ENCODE measurements around the gene HAPLN2. TPM values are rescaled to one million over a fixed set of nuclear protein-coding genes. Genes with fewer than 3 reads are reported as not detected.

Gene HAPLN2
- total RNA-seq, 2 donors from 2014 or later: 0.30 to 1.5 TPM

GRCh38 chr1:156664046-156664766, 45.0 kb downstream of the HAPLN2 start:
- H3K4me1 Mint-ChIP-seq: peaks cover 26% of the 10 kb centered on the region
- H3K9me3 Mint-ChIP-seq: no peaks in the 10 kb centered on the region
- H3K27me3 Mint-ChIP-seq: no peaks in the 10 kb centered on the region
- no peak for ATAC-seq (replicated peaks)
- no peaks in the 10 kb centered on the region for H3K36me3 Mint-ChIP-seq (ENCODE audit: low read depth)
- H3K27ac Mint-ChIP-seq: no peak overlapping the region
- no peak overlapping the region for H3K4me3 Mint-ChIP-seq

GRCh38 chr1:156664767-156665411, 45.7 kb downstream of the HAPLN2 start:
- Mint-ChIP-seq H3K9me3 (no peaks in the 10 kb centered on the region), H3K36me3 (ENCODE audit: low read depth) (no peaks in the 10 kb centered on the region), H3K27ac (no peak overlapping the region), H3K27me3 (no peaks in the 10 kb centered on the region), H3K4me1 (peaks cover 19% of the 10 kb centered on the region), H3K4me3 (no peak overlapping the region)
- no peak for ATAC-seq (replicated peaks)

- no peak for ATAC-seq (replicated peaks)
- Mint-ChIP-seq H3K27ac (no peak overlapping the region), H3K9me3 (no peaks in the 10 kb centered on the region)
Observed at GRCh38 chr1:156665539-156665938, 46.3 kb downstream of the HAPLN2 start.

GRCh38 chr1:156666862-156667609, 47.8 kb downstream of the HAPLN2 start:
- ATAC-seq (replicated peaks): no peak
- no peak overlapping the region for H3K4me3 Mint-ChIP-seq

More at GRCh38 chr1:156665539-156665938, 46.3 kb downstream of the HAPLN2 start:
- Mint-ChIP-seq H3K4me1 (peaks cover 13% of the 10 kb centered on the region), H3K36me3 (ENCODE audit: low read depth) (no peaks in the 10 kb centered on the region), H3K4me3 (no peak overlapping the region), H3K27me3 (no peaks in the 10 kb centered on the region)

GRCh38 chr1:156667610-156667967, 48.4 kb downstream of the HAPLN2 start:
- no peak for ATAC-seq (replicated peaks)
- no peaks in the 10 kb centered on the region for H3K9me3 Mint-ChIP-seq
- no peak overlapping the region for H3K27ac Mint-ChIP-seq

More at GRCh38 chr1:156666862-156667609, 47.8 kb downstream of the HAPLN2 start:
- Mint-ChIP-seq H3K4me1 (peaks cover 4% of the 10 kb centered on the region), H3K27ac (no peak overlapping the region), H3K36me3 (ENCODE audit: low read depth) (no peaks in the 10 kb centered on the region), H3K27me3 (peaks cover 8% of the 10 kb centered on the region), H3K9me3 (no peaks in the 10 kb centered on the region)

GRCh38 chr1:156667968-156668709, 48.9 kb downstream of the HAPLN2 start:
- no peak for ATAC-seq (replicated peaks)
- H3K4me1 Mint-ChIP-seq: no peaks in the 10 kb centered on the region
- H3K36me3 Mint-ChIP-seq (ENCODE audit: low read depth): no peaks in the 10 kb centered on the region

More at GRCh38 chr1:156667610-156667967, 48.4 kb downstream of the HAPLN2 start:
- no peaks in the 10 kb centered on the region for H3K4me1 Mint-ChIP-seq
- no peak overlapping the region for H3K4me3 Mint-ChIP-seq
- peaks cover 8% of the 10 kb centered on the region for H3K27me3 Mint-ChIP-seq
- no peaks in the 10 kb centered on the region for H3K36me3 Mint-ChIP-seq (ENCODE audit: low read depth)

GRCh38 chr1:156668801-156669637, 49.8 kb downstream of the HAPLN2 start:
- no peaks in the 10 kb centered on the region for H3K36me3 Mint-ChIP-seq (ENCODE audit: low read depth)
- H3K4me3 Mint-ChIP-seq: no peak overlapping the region
- peaks cover 19% of the 10 kb centered on the region for H3K27me3 Mint-ChIP-seq
- no peaks in the 10 kb centered on the region for H3K9me3 Mint-ChIP-seq
- peak overlapping the region; percentile 50 for H3K27ac Mint-ChIP-seq
- H3K4me1 Mint-ChIP-seq: no peaks in the 10 kb centered on the region
- ATAC-seq (replicated peaks): no peak

More at GRCh38 chr1:156667968-156668709, 48.9 kb downstream of the HAPLN2 start:
- H3K27ac Mint-ChIP-seq: no peak overlapping the region
- H3K4me3 Mint-ChIP-seq: no peak overlapping the region
- H3K27me3 Mint-ChIP-seq: peaks cover 10% of the 10 kb centered on the region
- no peaks in the 10 kb centered on the region for H3K9me3 Mint-ChIP-seq

GRCh38 chr1:156669794-156670193, 50.6 kb downstream of the HAPLN2 start:
- H3K27me3 Mint-ChIP-seq: peaks cover 23% of the 10 kb centered on the region
- H3K4me1 Mint-ChIP-seq: no peaks in the 10 kb centered on the region
- no peak overlapping the region for H3K4me3 Mint-ChIP-seq
- no peak for ATAC-seq (replicated peaks)
- H3K9me3 Mint-ChIP-seq: no peaks in the 10 kb centered on the region
- H3K27ac Mint-ChIP-seq: peak overlapping the region; percentile 50
- H3K36me3 Mint-ChIP-seq (ENCODE audit: low read depth): no peaks in the 10 kb centered on the region

GRCh38 chr1:156670359-156670758, 51.1 kb downstream of the HAPLN2 start:
- peaks cover 23% of the 10 kb centered on the region for H3K27me3 Mint-ChIP-seq
- no peak overlapping the region for H3K27ac Mint-ChIP-seq
- H3K4me1 Mint-ChIP-seq: no peaks in the 10 kb centered on the region
- no peaks in the 10 kb centered on the region for H3K36me3 Mint-ChIP-seq (ENCODE audit: low read depth)
- no peak overlapping the region for H3K4me3 Mint-ChIP-seq
- ATAC-seq (replicated peaks): no peak
- H3K9me3 Mint-ChIP-seq: no peaks in the 10 kb centered on the region

- H3K9me3 Mint-ChIP-seq: no peaks in the 10 kb centered on the region
- ATAC-seq (replicated peaks): no peak
- H3K36me3 Mint-ChIP-seq (ENCODE audit: low read depth): no peaks in the 10 kb centered on the region
- H3K27me3 Mint-ChIP-seq: peaks cover 23% of the 10 kb centered on the region
- H3K27ac Mint-ChIP-seq: no peak overlapping the region
- H3K4me3 Mint-ChIP-seq: no peak overlapping the region
- no peaks in the 10 kb centered on the region for H3K4me1 Mint-ChIP-seq
Observed at GRCh38 chr1:156670791-156671190, 51.6 kb downstream of the HAPLN2 start.

- no peak for ATAC-seq (replicated peaks)
- Mint-ChIP-seq H3K9me3 (no peaks in the 10 kb centered on the region), H3K27me3 (peaks cover 23% of the 10 kb centered on the region), H3K36me3 (ENCODE audit: low read depth) (no peaks in the 10 kb centered on the region), H3K4me3 (no peak overlapping the region), H3K4me1 (no peaks in the 10 kb centered on the region), H3K27ac (peak overlapping the region; percentile 6)
Observed at GRCh38 chr1:156671804-156672203, 52.6 kb downstream of the HAPLN2 start.

- Mint-ChIP-seq H3K27me3 (peaks cover 39% of the 10 kb centered on the region), H3K9me3 (no peaks in the 10 kb centered on the region), H3K36me3 (ENCODE audit: low read depth) (no peaks in the 10 kb centered on the region), H3K4me1 (peaks cover 7% of the 10 kb centered on the region), H3K27ac (peak overlapping the region; percentile 42), H3K4me3 (no peak overlapping the region)
- ATAC-seq (replicated peaks): no peak
Observed at GRCh38 chr1:156673387-156674121, 54.3 kb downstream of the HAPLN2 start.

Data from activated T-helper 17 cell treated with anti-CD3 and anti-CD28 coated beads, Interleukin-2, amount 50 U/mL, for 72 hours (primary cell).